Common myeloid progenitor, CD34-positive (primary cell): Measurements from ENCODE around the gene INPP5D.
"Not testable (repeated sequence)": the region's sequence is repeated elsewhere in the genome, so short reads cannot be mapped to it uniquely, and the experiment has no call there.

ENCODE experiments used
- CTCF ChIA-PET: fragments of 350-600 bp; sonication (Branson Sonifier 250); formaldehyde crosslinking; loops from one replicate; lab custom pipeline; 2021; ENCODE audit warnings: antibody characterized with exemption; lab: Charles Lee
- POLR2A ChIA-PET: fragments of 350-600 bp; sonication (Branson Sonifier 250); formaldehyde crosslinking; loops from one replicate; lab custom pipeline; 2021; ENCODE audit warnings: antibody characterized with exemption; lab: Charles Lee
- DNase-seq, 3 donors: peaks; one replicate each; pipeline versions ENCODE4 v3.0.0 to v3.0.0-alpha.2; 2013
- H3K27ac ChIP-seq, 2 experiments: 1 replicate in 1 of 2; 2 replicates in 1 of 2; pipeline ENCODE4 v1.7.0; 2013; ENCODE audit warnings: inconsistent platforms in 2 of 2, low read length in 2 of 2, mild to moderate bottlenecking in 2 of 2, low read depth in 1 of 2, moderate library complexity in 1 of 2; ENCODE audit not compliant: severe bottlenecking in 2 of 2, insufficient read depth in 1 of 2, poor library complexity in 1 of 2
- H3K27me3 ChIP-seq, 5 experiments: replicated peaks in 2 of 5; 1 replicate in 3 of 5; 2 replicates in 2 of 5; pipeline versions ENCODE4 v1.6.1 to v1.7.0; 2013; ENCODE audit warnings: low read length in 4 of 5, mild to moderate bottlenecking in 2 of 5, moderate library complexity in 2 of 5, inconsistent platforms in 1 of 5; ENCODE audit not compliant: insufficient read depth in 5 of 5, control insufficient read depth in 4 of 5
- H3K36me3 ChIP-seq, 4 experiments: 1 replicate in 2 of 4; 2 replicates in 2 of 4; pipeline versions ENCODE4 v1.6.1 to v1.7.0; 2013; ENCODE audit warnings: low read length in 3 of 4, control low read depth in 1 of 4, mild to moderate bottlenecking in 1 of 4; ENCODE audit not compliant: control insufficient read depth in 4 of 4, insufficient read depth in 4 of 4
- H3K4me1 ChIP-seq, 4 experiments: 1 replicate in 3 of 4; 2 replicates in 1 of 4; pipeline versions ENCODE4 v1.6.1 to v1.7.1; 2013; ENCODE audit warnings: low read length in 3 of 4, mild to moderate bottlenecking in 3 of 4, control low read depth in 1 of 4, inconsistent platforms in 1 of 4, moderate library complexity in 1 of 4; ENCODE audit not compliant: control insufficient read depth in 4 of 4, insufficient read depth in 4 of 4; ENCODE audit errors: control extremely low read depth in 1 of 4
- H3K4me3 ChIP-seq, 7 experiments: 1 replicate in 4 of 7; 2 replicates in 3 of 7; pipeline versions ENCODE4 v1.5.1 to v1.7.0; 2013; ENCODE audit warnings: mild to moderate bottlenecking in 7 of 7, low read length in 6 of 7, moderate library complexity in 6 of 7, inconsistent platforms in 2 of 7, low read depth in 2 of 7, control low read depth in 1 of 7; ENCODE audit not compliant: insufficient read depth in 4 of 7, control insufficient read depth in 1 of 7; ENCODE audit errors: extremely low read depth in 1 of 7
- H3K9me3 ChIP-seq, 5 experiments: 1 replicate in 4 of 5; 2 replicates in 1 of 5; pipeline versions ENCODE4 v1.6.1 to v1.7.1; 2013; ENCODE audit warnings: low read length in 4 of 5, mild to moderate bottlenecking in 2 of 5, inconsistent platforms in 1 of 5, low read depth in 1 of 5, moderate library complexity in 1 of 5; ENCODE audit not compliant: control insufficient read depth in 4 of 5, insufficient read depth in 2 of 5; ENCODE audit errors: control extremely low read depth in 1 of 5
- WGBS: methylation state at CpG from one replicate; pipeline ENCODE4 v1.1.5; 2013; ENCODE audit not compliant: insufficient coverage; 5-methylcytosine and 5-hydroxymethylcytosine counted together

INPP5D gene

DNA sequence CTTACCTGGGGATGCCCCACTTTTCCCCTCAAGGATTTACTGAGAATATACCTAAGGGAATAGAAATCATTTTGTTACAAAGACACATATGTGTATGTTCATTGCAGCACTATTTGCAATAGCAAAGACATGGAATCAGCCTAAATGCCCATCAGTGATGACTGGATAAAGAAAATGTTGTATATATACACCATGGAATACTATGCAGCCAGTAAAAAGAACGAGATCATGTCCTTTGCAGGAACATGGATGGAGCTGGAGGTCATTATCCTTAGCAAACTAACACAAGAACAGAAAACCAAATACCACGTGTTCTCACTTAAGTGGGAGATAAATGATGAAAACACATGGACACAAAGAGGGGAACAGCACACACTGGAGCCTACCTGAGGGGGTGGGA, 63.4 kb downstream of the INPP5D start:
- not testable (repeated sequence) for H3K27ac ChIP-seq, H3K4me1 ChIP-seq, H3K27me3 ChIP-seq, DNase-seq, H3K4me3 ChIP-seq, H3K9me3 ChIP-seq
- H3K36me3 ChIP-seq: peaks cover 24 to 77% (median 68%) of the 10 kb centered on the region in 4 experiments
- ChIA-PET CTCF (interaction anchor here (2.4 kb wide), 1 partner anchor 23 kb away, joined by 5 read pairs; no protein-coding TSS in a partner anchor), POLR2A (interaction anchor here (0.6 kb wide), 1 partner anchor 10 kb away, joined by 3 read pairs; no protein-coding TSS in a partner anchor)
- no CpG with 5 or more reads among the region's 2 CpGs for WGBS

DNA sequence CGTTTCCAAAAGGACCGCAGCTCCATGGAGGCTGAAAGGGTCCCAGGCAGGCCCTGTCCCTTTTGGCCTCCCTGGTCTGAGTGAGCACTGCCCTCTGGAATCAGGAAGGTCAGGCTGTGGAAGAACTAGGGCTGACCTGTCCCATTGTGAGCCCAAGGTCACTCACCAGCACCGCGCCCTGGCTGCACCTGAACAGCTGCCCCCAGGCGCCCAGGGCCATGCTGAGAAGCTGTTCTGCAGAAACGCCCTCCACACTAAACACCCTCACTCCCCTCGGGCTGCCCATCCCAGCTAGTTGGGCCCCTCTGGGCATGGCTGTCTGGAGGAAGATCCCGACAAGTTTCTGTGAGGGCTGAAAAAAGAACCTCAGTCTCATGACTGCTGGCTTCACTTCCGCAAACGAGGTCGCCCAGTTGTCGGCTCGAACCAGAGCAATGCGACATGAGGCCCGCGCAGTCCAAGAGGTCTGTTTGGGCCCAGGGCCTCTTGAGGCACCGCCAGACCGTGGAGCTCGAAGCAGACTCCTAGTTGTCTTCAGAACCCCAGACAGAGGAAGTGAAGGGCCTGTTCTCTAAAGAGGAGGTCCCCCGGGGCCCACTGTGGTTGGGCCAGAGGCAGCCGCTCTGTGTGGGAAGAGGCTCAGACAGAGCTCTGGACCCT, 64.4 kb downstream of the INPP5D start:
- no peaks in the 10 kb centered on the region for H3K27me3 ChIP-seq
- H3K9me3 ChIP-seq: no peaks in the 10 kb centered on the region
- CTCF ChIA-PET: no interaction called here
- H3K4me1 ChIP-seq: peaks cover 2 to 9% (median 5%) of the 10 kb centered on the region in 4 experiments
- H3K27ac ChIP-seq: peak overlapping the region in 1 of 2 experiments; percentile 15
- no peak overlapping the region for H3K4me3 ChIP-seq
- WGBS: 87% methylated on average over 21 of the region's 21 CpGs
- DNase-seq: no peak
- peaks cover 26 to 80% (median 66%) of the 10 kb centered on the region in 4 experiments for H3K36me3 ChIP-seq
- POLR2A ChIA-PET: no interaction called here

DNA sequence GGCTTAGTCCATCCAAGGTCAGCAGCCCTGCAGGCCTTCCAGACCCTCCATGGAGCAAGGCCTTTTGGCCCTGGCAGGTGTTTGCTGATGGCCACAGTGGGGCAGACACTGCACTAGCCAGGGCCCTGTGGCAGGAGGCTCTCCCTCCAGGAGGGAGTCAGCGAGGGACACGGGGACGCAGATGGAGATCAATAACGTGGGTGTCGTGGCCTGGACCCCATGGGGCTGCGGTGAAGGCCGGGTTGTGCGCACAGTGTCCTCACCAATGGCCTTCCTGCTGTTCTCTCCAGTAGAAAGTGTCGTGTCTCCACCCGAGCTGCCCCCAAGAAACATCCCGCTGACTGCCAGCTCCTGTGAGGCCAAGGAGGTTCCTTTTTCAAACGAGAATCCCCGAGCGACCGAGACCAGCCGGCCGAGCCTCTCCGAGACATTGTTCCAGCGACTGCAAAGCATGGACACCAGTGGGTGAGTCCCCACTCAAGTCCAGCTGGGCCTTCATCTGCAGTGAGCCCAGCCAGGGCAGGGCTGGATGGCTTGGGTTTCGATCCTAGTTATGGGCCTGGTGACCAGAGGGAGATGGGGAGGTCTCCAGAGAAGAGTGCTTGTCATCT, 65.4 kb downstream of the INPP5D start:
- no peak for DNase-seq
- no peak overlapping the region for H3K27ac ChIP-seq
- peaks cover 3 to 17% (median 12%) of the 10 kb centered on the region in 4 experiments for H3K4me1 ChIP-seq
- CTCF ChIA-PET: no interaction called here
- POLR2A ChIA-PET: no interaction called here
- H3K27me3 ChIP-seq: no peaks in the 10 kb centered on the region
- no peaks in the 10 kb centered on the region for H3K9me3 ChIP-seq
- WGBS: 92% methylated on average over 20 of the region's 20 CpGs
- H3K36me3 ChIP-seq: peaks cover 28 to 84% (median 69%) of the 10 kb centered on the region in 4 experiments
- no peak overlapping the region for H3K4me3 ChIP-seq

DNA sequence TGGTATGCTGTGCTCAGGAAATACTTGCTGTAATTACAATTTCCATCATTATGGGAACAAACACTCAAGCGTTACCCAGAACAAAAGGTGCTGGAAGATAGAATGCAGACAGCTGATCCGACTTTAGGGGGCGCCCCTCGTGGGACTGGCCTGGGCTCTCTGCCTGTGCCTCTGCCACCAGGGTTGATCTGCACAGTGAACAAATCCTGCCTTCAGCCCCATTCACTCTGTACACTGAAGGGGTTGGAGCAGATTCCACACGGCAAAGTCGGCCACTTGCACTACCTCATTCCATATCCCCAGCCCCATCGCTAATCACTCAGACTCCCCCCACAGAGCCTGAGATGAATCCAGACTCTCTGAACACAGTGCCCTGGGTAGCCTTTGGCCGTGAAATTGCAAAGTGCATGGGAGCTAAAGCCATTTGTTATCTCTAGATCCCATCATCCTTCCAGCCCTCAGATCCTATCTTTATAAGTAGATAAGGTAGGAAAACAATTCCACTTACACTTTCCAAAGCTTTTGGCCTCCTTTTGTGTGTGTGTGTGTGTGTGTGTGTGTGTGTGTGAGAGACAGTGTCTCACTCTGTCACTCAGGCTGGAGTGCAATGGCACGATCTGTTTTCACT, 69.3 kb downstream of the INPP5D start:
- ChIA-PET CTCF (interaction anchor here (0.7 to 1.6 kb wide), 3 partner anchors 13 to 122 kb away, joined by 3 to 5 read pairs (median 4); partner anchors contain the start of gene ATG16L1), POLR2A (interaction anchor here (0.6 to 0.8 kb wide), 2 partner anchors 13 to 427 kb away, joined by 3 to 4 read pairs; no protein-coding TSS in a partner anchor)
- H3K9me3 ChIP-seq: peaks cover 0 to 5% (median 2%) of the 10 kb centered on the region in 5 experiments
- H3K4me1 ChIP-seq: peaks cover 3 to 17% (median 11%) of the 10 kb centered on the region in 4 experiments
- no peak overlapping the region for H3K4me3 ChIP-seq
- peaks cover 31 to 94% (median 78%) of the 10 kb centered on the region in 4 experiments for H3K36me3 ChIP-seq
- no peaks in the 10 kb centered on the region for H3K27me3 ChIP-seq
- DNase-seq: no peak
- WGBS: 94% methylated on average over 3 of the region's 9 CpGs
- no peak overlapping the region for H3K27ac ChIP-seq

DNA sequence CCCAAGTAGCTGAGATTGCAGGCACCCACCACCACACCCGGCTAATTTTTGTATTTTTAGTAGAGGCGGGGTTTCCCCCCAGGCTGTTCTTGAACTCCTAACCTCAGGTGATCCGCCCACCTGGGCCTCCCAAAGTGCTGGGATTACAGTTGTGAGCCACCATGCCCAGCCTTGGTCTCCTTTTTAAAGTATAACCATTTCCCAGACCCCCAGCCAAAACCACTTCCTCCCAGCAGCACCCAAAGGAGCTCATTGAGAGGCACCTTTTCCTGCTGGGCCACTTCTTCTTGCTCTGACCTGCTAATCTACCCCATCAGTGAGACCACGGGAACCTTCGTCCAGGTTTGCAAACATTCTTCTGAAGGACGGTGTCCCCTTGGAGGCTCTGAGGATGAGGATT, 69.9 kb downstream of the INPP5D start:
- WGBS: no CpG with 5 or more reads among the region's 6 CpGs
- POLR2A ChIA-PET: interaction anchor here (0.7 kb wide), 1 partner anchor 1548 kb away, joined by 3 read pairs; no protein-coding TSS in a partner anchor
- CTCF ChIA-PET: interaction anchor here (1.6 kb wide), 1 partner anchor 47 kb away, joined by 4 read pairs; no protein-coding TSS in a partner anchor

DNA sequence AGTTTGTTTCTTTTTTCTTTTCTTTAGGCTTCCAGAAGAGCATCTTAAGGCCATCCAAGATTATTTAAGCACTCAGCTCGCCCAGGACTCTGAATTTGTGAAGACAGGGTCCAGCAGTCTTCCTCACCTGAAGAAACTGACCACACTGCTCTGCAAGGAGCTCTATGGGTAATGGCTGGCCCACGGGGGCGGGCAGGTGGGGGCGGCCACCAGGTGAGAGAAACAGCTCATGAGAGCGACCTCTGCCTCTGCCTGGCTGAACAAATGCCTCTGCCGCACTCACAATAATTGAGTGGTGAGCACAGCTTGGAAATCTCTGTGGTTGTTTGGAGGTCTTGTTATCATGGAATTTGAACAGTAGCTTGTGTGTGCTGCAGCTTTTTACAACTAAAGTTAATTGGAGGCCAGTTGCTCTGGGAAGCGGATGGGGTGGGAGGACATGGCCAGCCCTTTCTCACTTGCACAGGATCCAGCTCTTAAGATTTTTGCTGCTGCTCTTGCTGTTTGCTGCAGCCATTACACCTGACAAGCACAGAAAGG, 70.4 kb downstream of the INPP5D start:
- ChIA-PET POLR2A (interaction anchor here (0.7 kb wide), 1 partner anchor 1547 kb away, joined by 3 read pairs; no protein-coding TSS in a partner anchor), CTCF (interaction anchor here (0.7 to 1.6 kb wide), 2 partner anchors 17 to 48 kb away, joined by 4 read pairs; no protein-coding TSS in a partner anchor)
- H3K4me1 ChIP-seq: peaks cover 3 to 17% (median 10%) of the 10 kb centered on the region in 4 experiments
- H3K4me3 ChIP-seq: no peak overlapping the region
- 100% methylated on average over 7 of the region's 7 CpGs for WGBS
- H3K9me3 ChIP-seq: peaks cover 0 to 7% (median 5%) of the 10 kb centered on the region in 5 experiments
- no peaks in the 10 kb centered on the region for H3K27me3 ChIP-seq
- H3K36me3 ChIP-seq: peaks cover 35 to 94% (median 75%) of the 10 kb centered on the region in 4 experiments
- no peak for DNase-seq
- H3K27ac ChIP-seq: no peak overlapping the region

More for the DNA sequence above, 69.9 kb downstream of the INPP5D start:
- Histone ChIP-seq H3K4me3 (no peak overlapping the region), H3K4me1 (peaks cover 3 to 17% (median 10%) of the 10 kb centered on the region in 4 experiments), H3K27ac (no peak overlapping the region), H3K9me3 (peaks cover 0 to 5% (median 3%) of the 10 kb centered on the region in 5 experiments), H3K36me3 (peaks cover 35 to 94% (median 77%) of the 10 kb centered on the region in 4 experiments), H3K27me3 (no peaks in the 10 kb centered on the region)
- DNase-seq: no peak
